ENCODE measurements around the gene LIMS4. TPM values are rescaled to one million over a fixed set of nuclear protein-coding genes. Genes with fewer than 3 reads are reported as not detected.
"Not testable (repeated sequence)": the region's sequence is repeated elsewhere in the genome, so short reads cannot be mapped to it uniquely, and the experiment has no call there.

LIMS4 gene
- total RNA-seq, 6 experiments from 2014 or later = 0.24 to 2.1 (median 1.2) TPM

GRCh38 chr2:110425725-110426124 is 46.9 kb downstream of the LIMS4 start:
- not testable (repeated sequence) for H3K4me3 Mint-ChIP-seq; DNase-seq; H3K36me3 Mint-ChIP-seq (ENCODE audit: low read depth); H3K27me3 Mint-ChIP-seq (ENCODE audit: insufficient read depth); H3K9me3 Mint-ChIP-seq; H3K4me1 Mint-ChIP-seq (ENCODE audit: low read depth); H3K27ac Mint-ChIP-seq

GRCh38 chr2:110424421-110424820 is 48.2 kb downstream of the LIMS4 start:
- H3K36me3 Mint-ChIP-seq (ENCODE audit: low read depth); H3K9me3 Mint-ChIP-seq; H3K4me1 Mint-ChIP-seq (ENCODE audit: low read depth); H3K27me3 Mint-ChIP-seq (ENCODE audit: insufficient read depth); H3K27ac Mint-ChIP-seq; H3K4me3 Mint-ChIP-seq; DNase-seq: not testable (repeated sequence)

GRCh38 chr2:110423574-110423962 is 49.0 kb downstream of the LIMS4 start:
- not testable (repeated sequence) for H3K27me3 Mint-ChIP-seq (ENCODE audit: insufficient read depth); H3K36me3 Mint-ChIP-seq (ENCODE audit: low read depth); H3K4me3 Mint-ChIP-seq; H3K4me1 Mint-ChIP-seq (ENCODE audit: low read depth); DNase-seq; H3K9me3 Mint-ChIP-seq; H3K27ac Mint-ChIP-seq

GRCh38 chr2:110422852-110423573 is 49.6 kb downstream of the LIMS4 start:
- not testable (repeated sequence) for H3K27me3 Mint-ChIP-seq (ENCODE audit: insufficient read depth); DNase-seq; H3K4me1 Mint-ChIP-seq (ENCODE audit: low read depth); H3K4me3 Mint-ChIP-seq; H3K36me3 Mint-ChIP-seq (ENCODE audit: low read depth); H3K9me3 Mint-ChIP-seq; H3K27ac Mint-ChIP-seq

GRCh38 chr2:110420641-110421354 is 51.8 kb downstream of the LIMS4 start:
- H3K4me3 Mint-ChIP-seq; H3K9me3 Mint-ChIP-seq; H3K4me1 Mint-ChIP-seq (ENCODE audit: low read depth); H3K27ac Mint-ChIP-seq; DNase-seq; H3K36me3 Mint-ChIP-seq (ENCODE audit: low read depth); H3K27me3 Mint-ChIP-seq (ENCODE audit: insufficient read depth): not testable (repeated sequence)

GRCh38 chr2:110407142-110407541 is 65.5 kb downstream of the LIMS4 start:
- not testable (repeated sequence) for H3K27ac Mint-ChIP-seq; H3K4me3 Mint-ChIP-seq; H3K4me1 Mint-ChIP-seq (ENCODE audit: low read depth); H3K9me3 Mint-ChIP-seq; H3K36me3 Mint-ChIP-seq (ENCODE audit: low read depth); DNase-seq; H3K27me3 Mint-ChIP-seq (ENCODE audit: insufficient read depth)

- not testable (repeated sequence) for H3K27me3 Mint-ChIP-seq (ENCODE audit: insufficient read depth); H3K4me1 Mint-ChIP-seq (ENCODE audit: low read depth); DNase-seq; H3K27ac Mint-ChIP-seq; H3K9me3 Mint-ChIP-seq; H3K4me3 Mint-ChIP-seq; H3K36me3 Mint-ChIP-seq (ENCODE audit: low read depth)
Measured at GRCh38 chr2:110404988-110405387, 67.6 kb downstream of the LIMS4 start.

- not testable (repeated sequence) for H3K27me3 Mint-ChIP-seq (ENCODE audit: insufficient read depth); H3K4me1 Mint-ChIP-seq (ENCODE audit: low read depth); DNase-seq; H3K27ac Mint-ChIP-seq; H3K4me3 Mint-ChIP-seq; H3K9me3 Mint-ChIP-seq; H3K36me3 Mint-ChIP-seq (ENCODE audit: low read depth)
Measured at GRCh38 chr2:110404246-110404645, 68.4 kb downstream of the LIMS4 start.

GRCh38 chr2:110401001-110401618 is 71.5 kb downstream of the LIMS4 start:
- not testable (repeated sequence) for H3K4me1 Mint-ChIP-seq (ENCODE audit: low read depth); H3K4me3 Mint-ChIP-seq; H3K27ac Mint-ChIP-seq; H3K9me3 Mint-ChIP-seq; DNase-seq; H3K36me3 Mint-ChIP-seq (ENCODE audit: low read depth); H3K27me3 Mint-ChIP-seq (ENCODE audit: insufficient read depth)

GRCh38 chr2:110399378-110399777 is 73.2 kb downstream of the LIMS4 start:
- not testable (repeated sequence) for H3K36me3 Mint-ChIP-seq (ENCODE audit: low read depth); H3K9me3 Mint-ChIP-seq; DNase-seq; H3K4me1 Mint-ChIP-seq (ENCODE audit: low read depth); H3K27me3 Mint-ChIP-seq (ENCODE audit: insufficient read depth); H3K4me3 Mint-ChIP-seq; H3K27ac Mint-ChIP-seq

- not testable (repeated sequence) for H3K27ac Mint-ChIP-seq; H3K27me3 Mint-ChIP-seq (ENCODE audit: insufficient read depth); H3K4me1 Mint-ChIP-seq (ENCODE audit: low read depth); H3K36me3 Mint-ChIP-seq (ENCODE audit: low read depth); H3K4me3 Mint-ChIP-seq; H3K9me3 Mint-ChIP-seq; DNase-seq
Measured at GRCh38 chr2:110395990-110396389, 76.6 kb downstream of the LIMS4 start.

Data from HFFc6 (cell line).